ENCODE results near the gene VASH1.
A peak's percentile ranks its signal among the peaks of the same experiment; 100 is the strongest.

The VASH1 gene

GRCh38 chr14:76772300-76773187 lies 11.3 kb downstream of the VASH1 start:
- DNase-seq (ENCODE audit: low spot score) = no peak

GRCh38 chr14:76773188-76773885 lies 12.1 kb downstream of the VASH1 start:
- no peak for DNase-seq (ENCODE audit: low spot score)

DNA sequence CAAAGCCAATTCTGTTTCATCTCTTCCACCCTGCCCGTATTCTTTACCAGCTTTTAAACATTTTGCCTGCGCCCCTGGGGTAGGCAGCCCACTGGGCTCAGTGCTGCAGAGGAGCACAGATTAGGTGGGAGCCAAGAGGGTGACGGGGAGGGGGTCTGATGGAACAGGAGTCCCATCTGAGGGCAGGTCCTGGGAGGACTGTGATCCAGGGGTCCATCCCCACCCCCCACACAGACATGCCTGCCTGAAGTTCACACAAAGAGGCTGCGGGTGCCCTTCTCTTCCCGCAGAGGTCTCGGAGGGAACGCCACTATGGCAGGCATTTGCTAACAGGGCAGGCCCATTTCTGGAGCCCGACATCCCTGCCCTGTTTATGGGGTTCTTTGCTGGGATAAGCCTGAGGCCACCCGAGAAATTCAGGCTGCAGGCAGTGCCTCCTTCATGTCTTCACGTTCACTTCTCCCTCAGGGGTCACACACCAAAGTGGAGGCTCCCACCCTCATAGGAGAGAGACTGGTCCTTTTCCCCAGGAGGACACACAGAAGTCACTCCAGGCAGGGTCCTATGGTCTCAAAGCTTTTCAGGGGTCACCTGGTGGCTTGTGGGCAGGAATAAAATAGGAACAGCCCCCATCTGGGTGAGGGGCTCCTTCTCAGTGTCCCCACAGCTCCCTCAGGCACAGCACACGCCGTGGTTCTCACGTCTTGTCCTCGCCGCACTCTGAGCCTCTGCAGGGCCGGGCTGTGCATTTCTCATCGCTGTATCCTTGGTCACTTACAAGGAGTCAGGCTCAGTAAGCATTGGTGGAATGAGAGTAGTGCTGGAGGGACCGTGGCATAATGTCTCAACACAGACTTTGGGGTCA lies 12.9 kb downstream of the VASH1 start:
- DNase-seq (ENCODE audit: low spot score) = no peak

GRCh38 chr14:76774821-76775694 lies 13.8 kb downstream of the VASH1 start:
- peak; percentile 26 for DNase-seq (ENCODE audit: low spot score)

- DNase-seq (ENCODE audit: low spot score) = peak; percentile 28
Observed at GRCh38 chr14:76775695-76776427, 14.6 kb downstream of the VASH1 start.

GRCh38 chr14:76776428-76777251 lies 15.4 kb downstream of the VASH1 start:
- DNase-seq (ENCODE audit: low spot score) = peak; percentile 55

- DNase-seq (ENCODE audit: low spot score) = peak; percentile 34
Observed at GRCh38 chr14:76777721-76778120, 16.5 kb downstream of the VASH1 start.

- peak; percentile 76 for DNase-seq (ENCODE audit: low spot score)
Observed at GRCh38 chr14:76778546-76779215, 17.4 kb downstream of the VASH1 start.

DNA sequence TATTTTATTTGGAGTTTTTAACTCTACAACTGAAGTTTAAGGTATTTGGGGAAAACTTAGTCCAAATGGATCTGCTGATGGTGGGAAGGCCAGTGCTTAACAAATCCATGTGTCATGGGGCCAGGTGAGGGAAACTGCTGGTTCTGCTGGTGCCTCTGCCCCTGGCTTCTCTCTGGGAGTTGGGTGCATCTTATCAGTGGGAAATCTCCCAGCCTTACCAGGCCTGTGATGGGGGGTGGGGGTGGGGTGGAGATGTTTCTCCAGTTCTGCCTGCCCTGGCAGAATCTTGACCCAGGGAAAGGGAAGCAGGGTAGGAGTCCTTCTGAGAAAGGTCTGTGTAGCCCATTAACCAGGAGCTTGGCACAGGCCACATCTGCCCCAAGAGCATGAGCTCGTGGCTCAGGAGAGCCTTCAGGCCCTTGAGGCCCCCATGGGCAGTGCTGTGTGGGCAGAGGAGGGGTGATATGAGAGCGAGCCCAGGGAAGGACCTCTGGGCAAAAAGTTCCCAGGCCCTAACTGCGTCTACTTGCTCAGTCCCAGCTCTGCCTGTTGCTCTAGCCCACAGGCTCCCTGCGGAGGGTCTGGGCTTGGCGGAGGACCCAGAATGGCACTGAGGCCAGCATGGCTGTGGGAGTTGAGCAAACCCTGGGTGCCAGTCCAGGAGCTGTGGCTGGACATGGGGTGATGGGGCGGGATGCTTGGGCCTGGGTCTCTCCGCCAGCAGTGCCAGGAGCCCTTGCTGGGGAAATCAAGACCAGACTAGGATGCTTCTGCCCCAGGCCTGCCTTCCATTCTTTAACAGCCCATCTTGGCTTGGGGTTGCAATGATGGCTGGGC lies 18.2 kb downstream of the VASH1 start:
- DNase-seq (ENCODE audit: low spot score) = peak; percentile 22

DNA sequence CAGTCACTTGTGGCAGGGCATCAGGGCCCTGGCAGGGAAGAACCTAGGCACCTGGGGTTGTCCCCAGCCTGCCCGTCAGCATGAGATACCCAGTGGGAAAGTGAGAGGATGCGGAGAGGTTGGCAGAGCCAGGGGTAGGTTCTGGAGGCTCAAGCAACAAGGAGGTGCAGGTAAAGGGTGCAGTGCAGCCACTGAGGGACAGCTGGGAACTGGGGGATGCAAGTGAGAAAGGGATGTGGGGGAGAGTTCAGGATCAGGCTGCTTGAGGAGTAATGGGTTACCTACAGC lies 18.7 kb downstream of the VASH1 start:
- DNase-seq (ENCODE audit: low spot score) = no peak

GRCh38 chr14:76780360-76780759 lies 19.1 kb downstream of the VASH1 start:
- DNase-seq (ENCODE audit: low spot score) = peak; percentile 6

DNA sequence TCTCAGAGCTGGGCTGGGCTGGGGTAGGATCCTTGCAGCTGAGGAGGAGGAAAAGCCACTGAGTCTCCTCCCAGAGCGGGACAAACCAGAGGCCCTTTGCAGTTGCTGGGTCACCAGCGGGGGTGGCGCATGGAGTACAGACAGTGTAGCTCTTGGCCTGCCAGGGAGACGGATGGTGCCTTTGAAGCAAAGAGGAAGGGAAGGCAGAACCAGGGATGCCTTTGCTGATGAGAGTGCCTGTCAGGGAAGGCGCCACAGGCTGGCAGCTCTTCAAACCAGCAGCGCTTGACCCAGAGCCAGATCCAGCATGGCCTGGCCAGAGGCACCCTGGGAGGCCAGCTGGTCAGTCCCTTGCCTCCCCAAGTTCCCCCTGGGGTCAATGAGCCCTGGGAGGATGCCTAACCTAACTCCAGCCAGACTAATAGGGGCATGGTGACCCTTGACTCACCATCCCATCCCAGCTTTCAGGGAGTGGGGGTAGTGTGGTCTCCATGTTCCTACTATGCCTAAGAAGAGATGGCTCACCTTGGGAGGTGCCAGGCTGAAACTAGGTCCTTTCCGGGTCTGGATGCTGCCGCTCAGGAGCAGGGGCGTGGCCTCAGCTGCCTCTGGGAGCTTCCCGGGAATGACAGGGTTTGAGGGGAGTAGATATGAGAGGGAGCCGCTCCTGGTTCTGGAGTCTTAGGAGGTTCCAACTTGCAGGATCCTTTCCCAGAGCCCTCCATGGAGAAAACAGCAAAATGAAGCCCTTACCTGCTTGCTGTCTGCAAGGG lies 19.8 kb downstream of the VASH1 start:
- DNase-seq (ENCODE audit: low spot score) = peak; percentile 12

GRCh38 chr14:76781648-76782051 lies 20.4 kb downstream of the VASH1 start:
- DNase-seq (ENCODE audit: low spot score) = no peak

- no peak for DNase-seq (ENCODE audit: low spot score)
Observed at GRCh38 chr14:76782115-76782884, 21.0 kb downstream of the VASH1 start.

- peak; percentile 14 for DNase-seq (ENCODE audit: low spot score)
Observed at GRCh38 chr14:76782885-76783566, 21.8 kb downstream of the VASH1 start.

- DNase-seq (ENCODE audit: low spot score) = no peak
Observed at GRCh38 chr14:76784266-76784874, 23.1 kb downstream of the VASH1 start.

All from D341Med (cell line).